Measurements from ENCODE around the gene ARHGDIG.
A peak's percentile ranks its signal among the peaks of the same experiment; 100 is the strongest.
"Not testable (repeated sequence)": the region's sequence is repeated elsewhere in the genome, so short reads cannot be mapped to it uniquely, and the experiment has no call there.

Gene ARHGDIG

DNA sequence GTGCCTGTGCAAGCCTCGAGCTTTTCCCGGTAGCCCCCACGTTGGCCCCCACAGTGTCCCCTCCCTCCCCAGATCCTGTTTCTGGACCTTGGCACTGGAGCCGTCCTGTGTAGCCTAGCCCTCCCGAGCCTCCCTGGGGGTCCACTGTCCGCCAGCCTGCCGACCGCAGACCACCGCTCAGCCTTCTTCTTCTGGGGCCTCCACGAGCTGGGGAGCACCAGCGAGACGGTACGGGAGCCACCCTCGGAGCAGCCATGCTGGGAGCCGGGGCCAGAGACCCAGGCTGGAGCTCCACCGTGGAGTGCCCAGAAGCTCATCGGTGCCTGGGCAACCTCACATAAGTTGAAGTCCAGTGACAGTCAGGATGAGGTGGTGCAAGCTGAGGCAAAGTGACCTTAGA is 16.4 kb upstream of the ARHGDIG start:
- no peak for DNase-seq (ENCODE audit: low read depth in 2 of 2)

DNA sequence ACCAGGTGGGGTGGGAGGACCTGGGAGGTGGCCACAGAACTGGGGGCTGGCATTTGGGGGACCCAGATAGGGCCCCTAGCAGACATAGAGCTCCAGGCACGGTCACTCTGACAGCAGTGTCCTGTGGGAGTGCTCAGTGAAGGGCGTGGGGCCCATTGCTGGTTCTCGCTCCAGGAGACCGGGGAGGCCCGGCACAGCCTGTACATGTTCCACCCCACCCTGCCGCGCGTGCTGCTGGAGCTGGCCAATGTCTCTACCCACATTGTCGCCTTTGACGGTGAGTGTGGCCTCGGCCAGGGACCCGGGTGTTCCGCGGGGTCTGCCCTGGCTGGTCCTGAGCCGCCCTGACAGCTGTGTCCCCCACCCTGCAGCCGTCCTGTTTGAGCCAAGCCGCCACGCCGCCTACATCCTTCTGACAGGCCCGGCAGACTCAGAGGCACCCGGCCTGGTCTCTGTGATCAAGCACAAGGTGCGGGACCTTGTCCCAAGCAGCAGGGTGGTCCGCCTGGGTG is 15.9 kb upstream of the ARHGDIG start:
- no peak for DNase-seq (ENCODE audit: low read depth in 2 of 2)

DNA sequence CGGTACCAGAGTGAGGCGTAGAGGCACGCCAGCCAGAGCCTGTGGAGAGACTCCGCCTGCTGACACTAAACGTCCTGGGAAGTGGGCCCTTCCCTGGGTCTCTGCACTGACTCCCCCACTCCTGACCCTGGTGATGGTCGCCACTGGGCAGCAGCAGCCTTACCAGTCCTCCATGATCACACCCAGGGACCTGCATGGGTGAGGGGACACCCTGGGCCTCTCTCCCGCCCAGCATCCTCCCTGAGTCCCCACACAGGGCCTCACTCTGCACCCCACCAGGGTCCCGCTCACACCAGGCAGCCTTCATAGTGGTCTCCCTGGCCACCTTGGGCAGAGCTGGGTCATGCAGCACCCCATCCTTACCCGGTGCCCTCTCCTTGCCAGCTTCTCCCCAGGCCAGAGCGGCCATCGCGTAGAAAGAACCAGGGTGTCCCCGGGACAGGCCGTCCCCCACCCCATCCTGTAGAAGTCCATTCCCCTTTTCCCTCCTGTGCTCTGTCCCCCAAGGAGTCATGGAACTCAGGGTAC is 15.3 kb upstream of the ARHGDIG start:
- DNase-seq (ENCODE audit: low read depth in 2 of 2): no peak

DNA sequence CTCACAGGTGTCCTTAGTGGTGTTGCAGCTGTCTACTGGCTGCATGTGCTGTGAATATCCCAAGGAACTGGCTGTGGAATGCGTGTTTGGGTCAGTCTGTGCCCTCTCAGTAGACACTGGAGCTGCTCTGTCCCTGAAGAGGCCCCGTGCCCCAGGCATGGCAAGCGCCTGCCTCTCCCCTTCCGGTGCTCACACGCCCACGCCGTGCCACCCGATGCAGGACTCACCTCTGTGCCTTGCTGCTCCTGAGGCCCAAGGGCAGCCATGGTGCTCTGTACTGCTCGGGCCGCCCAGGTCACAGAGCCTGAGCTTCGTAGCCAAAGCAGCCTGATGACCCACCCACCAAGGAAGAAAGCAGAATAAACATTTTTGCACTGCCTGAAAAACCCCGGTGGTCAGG is 14.7 kb upstream of the ARHGDIG start:
- DNase-seq (ENCODE audit: low read depth in 2 of 2): no peak

DNA sequence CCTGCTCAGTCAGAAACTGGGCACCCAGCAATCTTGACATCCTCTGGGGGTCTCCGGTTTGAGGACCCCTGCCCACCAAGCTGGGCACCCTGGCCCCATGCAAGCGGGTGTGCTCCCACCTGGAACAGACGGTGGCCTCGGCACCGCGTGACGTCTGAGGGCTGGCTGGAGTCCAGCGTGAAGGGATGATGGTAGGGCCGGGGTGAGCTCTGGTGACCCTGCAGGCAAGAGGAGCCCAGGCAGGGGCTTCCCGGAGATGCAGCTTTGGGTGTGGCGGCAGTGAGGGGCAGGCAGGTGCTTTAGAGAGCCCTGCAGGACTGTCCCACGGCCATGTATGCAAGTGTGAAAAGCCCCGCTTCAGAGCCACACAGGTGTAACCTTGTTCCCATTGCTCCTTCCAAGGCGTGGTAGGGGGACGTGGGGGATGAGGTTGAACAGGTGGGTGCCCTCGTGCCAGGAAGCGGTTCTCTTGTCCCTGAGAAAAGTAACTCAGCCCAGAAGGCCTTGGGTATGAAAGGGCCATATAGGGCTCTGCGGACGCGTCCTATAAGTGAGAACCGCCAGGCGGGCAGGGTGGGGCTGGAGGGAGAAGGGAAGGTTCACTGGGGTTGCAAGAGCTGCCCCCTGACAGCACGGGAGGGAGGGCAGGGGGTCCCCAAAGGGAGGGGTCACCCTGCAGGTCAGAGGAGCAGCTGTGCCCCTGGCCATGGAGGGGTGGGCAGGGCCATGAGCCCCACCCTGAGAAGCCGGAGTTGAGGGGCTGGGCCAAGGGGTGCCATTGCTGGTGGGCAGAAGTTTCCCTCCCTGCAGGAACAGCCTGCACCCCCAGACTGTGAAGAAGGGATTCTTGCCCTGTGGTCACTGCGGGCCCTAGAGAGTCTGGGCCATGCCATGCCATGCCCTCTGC is 13.9 kb upstream of the ARHGDIG start:
- DNase-seq (ENCODE audit: low read depth in 2 of 2): no peak

DNA sequence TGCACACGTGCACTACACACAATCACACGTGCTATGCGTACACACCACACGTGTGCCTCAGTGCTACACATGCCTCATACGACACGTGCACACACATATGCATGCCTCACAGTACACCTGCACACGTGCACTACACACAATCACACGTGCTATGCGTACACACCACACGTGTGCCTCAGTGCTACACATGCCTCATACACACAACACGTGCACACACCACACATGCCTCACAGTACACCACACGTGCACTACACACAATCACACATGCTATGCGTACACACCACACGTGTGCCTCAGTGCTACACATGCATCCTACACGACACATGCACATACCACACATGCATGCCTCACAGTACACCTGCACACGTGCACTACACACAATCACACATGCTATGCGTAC is 12.8 kb upstream of the ARHGDIG start:
- DNase-seq (ENCODE audit: low read depth in 2 of 2): not testable (repeated sequence)

DNA sequence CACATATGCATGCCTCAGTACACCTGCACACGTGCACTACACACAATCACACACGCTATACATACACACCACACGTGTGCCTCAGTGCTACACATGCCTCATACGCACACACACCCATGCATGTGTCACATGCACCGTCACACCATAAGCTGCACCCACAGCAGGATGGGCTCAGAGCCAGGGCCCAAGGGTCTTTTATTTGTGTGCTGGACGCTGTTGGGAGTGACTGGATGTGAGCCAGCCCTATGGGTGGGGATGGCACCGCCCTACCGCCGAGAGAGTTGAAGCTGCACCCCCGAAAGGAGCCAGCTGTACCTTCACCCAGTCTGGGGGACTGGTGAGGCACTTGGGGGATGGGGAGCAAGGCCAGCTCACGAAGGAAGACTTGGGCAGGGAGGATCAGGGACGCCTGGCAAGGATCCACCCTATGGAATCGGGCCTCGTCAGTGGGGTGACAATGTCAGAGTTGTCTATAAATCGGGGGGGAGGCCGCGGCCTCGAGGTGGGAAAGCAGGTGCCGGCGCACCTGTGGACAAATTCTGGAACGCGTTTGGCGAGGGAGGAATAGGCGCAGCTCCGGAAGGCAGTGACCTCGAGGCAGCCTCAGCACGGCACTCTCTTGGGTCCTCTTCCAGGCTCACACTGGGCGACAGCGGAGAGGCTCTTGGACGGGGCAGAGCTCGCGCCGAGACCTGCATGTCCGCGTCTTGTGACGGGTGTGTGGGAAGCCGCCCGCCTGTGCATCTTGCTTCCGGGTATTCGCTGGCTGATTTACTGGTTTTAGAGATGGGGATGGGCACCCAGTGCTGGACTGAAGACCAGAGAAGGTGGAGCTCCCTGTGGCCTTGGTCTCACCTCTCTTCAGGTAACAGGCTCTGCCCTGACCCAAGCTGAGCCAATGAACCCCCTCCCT is 12.0 kb upstream of the ARHGDIG start:
- DNase-seq (ENCODE audit: low read depth in 2 of 2): no peak

DNA sequence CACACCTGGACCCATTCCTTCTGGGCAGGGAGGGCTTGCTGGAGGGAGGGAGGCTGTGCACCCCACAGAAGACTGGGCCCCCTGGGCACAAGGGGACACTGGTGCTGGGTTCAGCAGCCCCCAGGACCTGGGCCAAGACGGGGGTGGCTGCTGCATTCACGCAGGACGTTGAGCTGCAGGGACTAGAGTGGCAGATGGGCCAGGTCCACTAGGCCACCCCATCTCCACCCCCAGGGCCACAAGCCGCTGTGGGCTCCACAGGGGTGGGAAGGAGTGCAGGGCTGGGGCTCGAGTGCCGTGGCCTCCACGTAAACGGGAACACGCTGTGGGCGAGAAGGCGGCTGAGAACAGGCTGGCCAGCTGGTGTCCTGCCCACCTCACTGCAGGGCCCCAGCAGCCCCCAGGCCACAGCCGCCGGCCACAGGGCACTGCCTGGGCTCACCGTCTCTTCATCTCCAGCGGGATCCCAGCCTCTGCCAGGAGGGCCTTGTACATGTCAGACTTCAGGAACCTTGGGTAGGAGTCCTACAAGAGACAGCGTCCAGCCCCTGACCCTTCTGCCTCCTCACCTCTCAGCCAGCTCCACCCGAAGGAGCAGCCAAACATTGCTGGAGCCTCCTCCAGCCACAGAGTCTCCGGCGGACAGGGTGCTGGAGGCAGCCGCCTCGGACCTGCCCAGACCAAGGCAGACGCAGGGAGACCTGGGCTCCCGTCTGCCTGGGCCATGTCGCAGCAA is 11.2 kb upstream of the ARHGDIG start:
- DNase-seq (ENCODE audit: low read depth in 2 of 2): no peak

DNA sequence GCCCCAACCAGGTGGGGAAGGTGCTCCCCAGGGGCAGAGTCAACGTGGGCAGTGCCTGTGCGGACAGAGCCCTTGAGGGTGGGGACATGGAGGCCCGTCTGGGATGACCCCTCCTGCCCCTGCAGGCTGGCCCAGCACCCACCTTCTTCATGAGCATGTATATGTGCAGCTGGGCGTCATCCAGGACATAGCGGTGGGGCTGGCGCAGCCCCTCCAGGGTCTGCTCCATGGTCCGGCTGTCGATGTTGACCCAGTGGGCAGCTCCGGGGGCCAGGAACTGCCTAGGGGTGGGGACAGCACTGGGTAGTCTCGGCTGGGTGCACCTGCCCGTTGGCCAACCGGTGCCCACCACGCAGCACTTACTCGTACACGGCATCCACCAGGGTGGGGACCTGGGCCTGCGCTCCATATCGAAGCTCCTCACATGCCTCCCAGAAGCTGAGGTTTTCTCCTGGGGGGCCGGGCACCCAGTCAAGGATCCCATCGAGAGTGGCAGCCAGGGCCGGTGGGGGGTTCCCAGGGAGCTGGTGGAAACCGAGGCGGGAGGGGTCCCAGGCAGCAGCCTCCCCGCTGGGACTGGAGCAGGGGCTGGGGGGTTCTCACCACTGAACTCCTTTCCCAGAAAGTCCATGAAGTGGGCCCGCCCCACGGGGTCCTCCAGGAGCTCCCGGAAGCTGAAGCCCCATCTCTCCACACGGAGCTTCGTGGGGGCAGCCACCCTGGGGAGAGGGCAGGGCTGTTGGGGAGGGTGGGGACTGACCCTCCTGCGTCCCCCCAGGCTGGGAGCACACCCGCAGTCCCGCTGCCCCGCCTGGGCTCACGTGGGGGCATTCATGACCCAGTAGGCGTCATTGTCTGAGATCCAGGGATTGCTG is 9.8 kb upstream of the ARHGDIG start:
- DNase-seq (ENCODE audit: low read depth in 2 of 2): no peak

DNA sequence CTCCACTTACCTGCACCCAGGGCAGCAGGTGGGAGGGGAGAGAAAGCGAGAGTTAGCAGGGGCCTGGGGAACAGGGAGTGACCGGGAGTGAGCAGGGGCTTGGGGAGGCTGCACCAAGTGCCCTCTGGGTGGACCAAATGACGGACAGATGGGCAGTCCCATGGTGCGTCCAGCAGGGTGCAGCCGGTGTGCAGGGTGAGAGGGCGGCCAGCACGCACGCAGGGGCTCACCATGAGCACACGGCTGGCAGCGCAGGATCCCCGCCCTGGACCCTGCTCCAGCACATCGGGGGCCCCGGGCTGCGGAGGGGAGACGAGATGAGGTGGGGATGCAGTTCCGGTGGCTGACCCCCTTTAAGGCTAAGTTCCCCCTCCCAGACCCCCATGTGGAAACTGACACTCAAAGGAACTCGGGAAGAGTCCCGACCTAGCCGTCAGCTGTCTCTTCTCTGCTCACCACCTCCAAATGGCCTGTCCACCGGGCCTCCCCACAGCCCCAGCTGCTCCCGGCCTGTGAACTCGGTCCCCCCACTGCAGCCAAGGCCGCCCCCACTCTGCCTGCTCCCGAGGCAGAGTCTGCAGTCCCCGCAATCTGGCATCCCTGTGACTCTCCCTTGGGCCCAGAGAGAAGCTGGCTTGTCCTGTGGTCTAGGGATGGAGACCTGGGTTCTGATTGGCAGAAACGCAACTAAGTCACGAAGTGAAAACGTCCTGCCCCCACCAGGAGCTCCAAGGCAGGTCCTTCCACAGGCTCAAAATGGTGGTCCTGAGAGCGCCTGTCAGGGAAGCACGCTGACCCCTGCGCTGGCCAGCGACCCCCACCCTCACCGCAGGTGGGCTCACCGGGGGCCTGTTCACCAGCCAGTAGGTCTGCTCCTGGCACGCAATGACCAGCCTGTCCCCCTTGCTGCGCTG is 7.5 kb upstream of the ARHGDIG start:
- no peak for DNase-seq (ENCODE audit: low read depth in 2 of 2)

DNA sequence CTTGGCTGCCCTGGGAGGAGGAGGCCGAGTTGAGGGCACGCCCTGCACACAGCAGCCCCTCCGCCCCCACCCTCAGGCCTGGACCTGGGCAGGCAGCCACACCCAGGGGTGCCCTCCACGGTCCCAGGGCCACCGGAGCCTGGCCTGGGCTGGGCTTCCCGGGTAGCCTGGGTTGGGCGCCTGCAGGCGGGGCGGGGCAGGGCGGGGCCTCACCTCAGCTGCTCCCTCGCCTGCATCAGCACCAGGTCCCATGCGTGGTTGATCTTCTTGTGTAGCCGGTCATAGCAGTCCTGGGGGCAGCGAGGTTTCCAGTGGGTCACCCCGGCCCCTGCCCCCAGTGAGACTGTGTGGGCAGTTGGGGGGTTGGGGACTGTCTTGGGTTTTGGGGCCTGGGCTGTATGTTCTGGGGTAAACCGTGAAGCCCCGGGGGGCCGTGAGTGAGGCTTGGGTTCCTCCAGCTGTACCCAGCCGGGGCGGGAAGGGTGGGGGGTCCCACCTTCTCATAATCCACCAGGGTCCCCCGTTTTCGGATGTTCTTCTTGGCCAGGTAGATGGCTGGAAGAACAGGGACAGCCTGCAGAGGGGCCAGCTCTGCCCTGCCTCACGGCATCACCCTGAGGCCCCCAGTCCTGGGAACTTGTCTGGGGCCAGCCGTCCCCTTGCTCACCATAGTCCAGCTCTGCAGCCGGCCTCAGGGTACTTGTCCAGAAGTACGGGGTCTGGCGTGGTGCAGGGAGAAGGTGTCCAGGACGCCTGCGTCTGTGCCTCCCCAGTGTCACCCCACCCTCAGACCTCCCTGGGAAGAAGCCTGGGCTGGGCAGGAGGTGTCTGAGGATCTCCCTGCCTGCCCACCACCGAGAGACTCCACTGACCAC is 6.6 kb upstream of the ARHGDIG start:
- no peak for DNase-seq (ENCODE audit: low read depth in 2 of 2)

DNA sequence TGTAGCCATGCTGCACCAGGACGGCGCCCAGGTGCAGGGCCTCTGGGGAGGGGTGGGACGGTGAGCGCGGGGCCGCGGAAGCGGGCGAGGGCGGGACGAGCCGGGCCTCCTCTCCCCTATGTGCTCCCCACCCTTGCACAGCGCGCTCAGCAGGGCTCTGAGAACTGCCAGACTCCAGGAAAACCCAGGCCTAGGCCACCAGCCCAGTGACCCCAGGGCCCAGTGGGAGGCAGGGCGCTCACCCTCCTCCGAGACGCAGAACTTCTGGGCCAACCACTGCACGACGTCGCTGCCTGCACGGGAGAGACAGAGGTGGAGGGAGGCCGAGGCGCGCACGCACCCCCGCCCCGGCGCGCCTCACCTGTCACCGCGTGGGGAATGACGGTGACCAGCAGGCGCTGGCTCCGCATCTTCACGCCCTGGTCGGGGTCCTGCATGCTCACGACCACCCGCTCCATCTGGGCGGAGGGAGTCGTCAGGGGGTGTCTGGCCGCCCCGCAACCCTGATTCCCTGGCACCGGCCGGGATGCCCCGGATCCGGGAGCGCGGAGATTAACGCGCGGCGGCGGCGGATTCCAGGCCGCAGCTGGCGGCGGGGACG is 5.2 kb upstream of the ARHGDIG start:
- peak in 1 of 2 donors; percentile 16 for DNase-seq (ENCODE audit: low read depth in 2 of 2)

DNA sequence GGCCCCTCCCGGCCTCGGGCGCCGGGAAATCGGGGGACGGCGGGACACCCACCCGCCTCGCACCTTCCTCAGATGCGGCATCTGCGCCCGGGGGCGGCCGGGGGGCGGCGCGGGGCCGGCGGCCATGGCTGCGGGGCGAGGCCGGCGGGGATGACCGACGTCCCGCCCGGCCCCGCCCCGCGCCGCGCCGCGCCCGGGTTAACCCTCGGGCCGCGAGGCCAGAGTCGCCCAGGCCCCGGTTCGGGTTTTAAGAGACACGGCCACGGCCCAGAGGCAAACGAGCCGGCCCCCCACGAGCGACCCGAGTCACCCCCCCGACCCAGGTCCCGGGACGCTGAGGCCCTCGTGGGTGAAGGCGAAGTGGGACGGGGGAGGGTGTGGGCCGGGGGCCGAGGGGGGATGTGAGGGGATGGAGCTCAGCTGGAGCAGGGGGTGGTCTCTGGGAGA is 4.6 kb upstream of the ARHGDIG start, which contains the start of gene RGS11:
Gene RGS11 (minus strand): TSS at position 159 of the 447 bp plus-strand sequence. CDS start 33 bp downstream, at position 126.
- no peak for DNase-seq (ENCODE audit: low read depth in 2 of 2)

DNA sequence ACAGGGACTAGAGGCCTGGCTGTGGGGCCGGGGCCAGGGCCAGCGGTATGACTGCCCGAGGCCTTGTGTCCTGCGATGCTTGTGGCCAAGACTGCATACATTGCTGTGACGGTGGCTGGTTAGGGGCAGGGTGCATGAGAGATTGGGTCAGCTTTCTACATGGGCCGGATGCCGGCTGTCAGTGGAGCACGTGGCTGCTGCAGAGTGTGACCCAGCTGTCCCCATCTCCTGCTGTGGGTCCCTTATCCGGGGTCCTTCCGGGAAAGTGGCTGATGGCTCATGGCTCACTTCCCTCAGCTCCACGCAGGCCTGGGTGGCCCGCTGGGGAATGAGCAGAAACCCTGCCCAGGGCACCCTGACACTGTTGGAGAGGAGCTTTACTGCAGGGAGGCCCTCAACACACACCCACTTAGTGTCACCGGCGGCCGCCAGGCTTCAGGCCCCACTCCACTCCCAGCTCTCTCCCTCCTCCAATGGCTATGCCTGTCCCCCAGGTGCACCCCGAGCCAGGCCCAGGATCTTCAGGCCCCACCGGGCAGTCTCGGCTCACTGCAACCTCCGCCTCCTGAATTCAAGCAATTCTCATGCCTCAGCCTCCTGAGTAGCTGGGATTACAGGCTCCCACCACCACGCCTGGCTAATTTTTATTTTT is 3.8 kb upstream of the ARHGDIG start:
- DNase-seq (ENCODE audit: low read depth in 2 of 2): no peak

DNA sequence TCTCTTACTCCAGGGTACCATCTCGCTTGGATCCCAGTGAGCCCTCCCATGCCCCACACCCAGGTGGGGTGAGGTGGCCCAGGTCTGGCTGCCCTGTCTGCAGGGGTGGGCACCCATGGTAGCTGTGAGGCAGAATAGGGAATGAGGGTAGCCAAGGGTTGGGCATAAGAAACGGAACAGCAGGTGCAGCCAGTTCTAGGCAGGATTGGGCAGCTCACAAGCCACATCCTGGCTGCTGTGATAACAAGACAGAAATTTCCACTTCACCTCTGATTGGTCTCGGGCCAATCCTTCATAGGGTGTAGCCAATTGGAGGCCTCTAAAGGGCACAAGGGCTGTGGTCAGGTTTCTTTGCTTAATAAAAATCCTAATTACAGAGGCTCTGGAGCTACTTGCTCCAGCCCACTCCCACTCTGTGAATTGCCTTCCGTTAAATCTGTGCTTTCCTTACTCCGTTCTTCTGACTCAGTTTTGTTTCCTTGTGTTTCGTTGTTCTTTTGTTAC is 1.5 kb upstream of the ARHGDIG start:
- no peak for DNase-seq (ENCODE audit: low read depth in 2 of 2)

DNA sequence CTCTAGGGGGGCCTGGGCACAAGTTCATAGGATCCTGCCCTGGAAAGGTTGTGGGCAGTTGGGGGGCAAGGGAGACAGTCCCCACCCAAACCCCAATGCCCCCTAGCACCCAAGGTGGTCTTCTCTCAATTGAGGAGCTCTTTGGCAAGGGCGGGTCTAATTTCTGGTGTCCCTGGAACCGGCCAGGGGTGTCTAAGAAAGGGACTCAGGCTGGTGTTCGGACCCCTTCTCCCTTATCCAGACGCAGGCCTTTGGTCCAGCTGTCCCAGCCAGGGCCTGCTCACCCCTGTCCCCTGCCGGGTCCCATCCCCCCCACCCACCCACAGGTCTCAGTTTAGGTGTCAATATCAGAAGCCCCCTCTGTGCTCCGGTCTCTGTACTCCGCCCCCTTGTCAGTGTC is 860 bp upstream of the ARHGDIG start:
- no peak for DNase-seq (ENCODE audit: low read depth in 2 of 2)

DNA sequence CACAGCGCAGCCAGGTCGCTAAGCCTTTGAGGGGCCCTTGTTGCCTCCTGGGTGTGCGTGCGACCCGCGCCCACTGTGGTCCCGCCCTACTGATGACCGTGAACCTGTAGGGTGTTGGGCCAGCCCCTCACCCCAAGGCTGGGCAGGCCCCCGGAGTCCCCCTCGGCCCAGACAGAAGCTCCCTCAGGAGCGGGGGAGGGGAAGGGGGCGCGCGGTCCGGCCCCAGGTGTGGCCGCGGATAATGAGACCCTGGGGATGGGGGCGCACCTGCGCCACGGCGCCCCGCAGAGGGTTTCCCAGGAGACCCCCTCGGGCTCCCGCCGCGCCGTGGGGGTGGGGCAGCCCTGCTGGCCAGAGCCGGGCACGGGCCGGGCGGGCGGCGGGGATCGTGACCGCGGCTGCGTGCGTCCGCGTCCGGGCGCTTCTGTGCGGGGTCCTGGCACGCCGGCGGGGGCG is 358 bp upstream of the ARHGDIG start:
- no peak for DNase-seq (ENCODE audit: low read depth in 2 of 2)

All from stimulated activated CD4-positive, alpha-beta T cell treated with anti-CD3 and anti-CD28 coated beads, Interleukin-4, amount 100 ng/mL, for 48 hours (primary cell).